Osteoblast (primary cell): ENCODE measurements around the gene KCNK15. TPM values are rescaled to one million over a fixed set of nuclear protein-coding genes. Genes with fewer than 3 reads are reported as not detected.

Source experiments
- DNase-seq: peaks from one replicate; pipeline ENCODE4 v3.0.0; 2011; ENCODE audit warnings: low spot score, mixed read lengths; ENCODE audit not compliant: insufficient read length; ENCODE audit errors: missing footprints
- H2AFZ ChIP-seq: 2 replicates; pipeline ENCODE4 v1.6.0; 2011; ENCODE audit warnings: mild to moderate bottlenecking, low read length
- H3K27ac ChIP-seq: 2 replicates; pipeline ENCODE4 v1.5.1; 2011; ENCODE audit warnings: mild to moderate bottlenecking, low read depth, low read length, moderate library complexity
- H3K27me3 ChIP-seq: 2 replicates; pipeline ENCODE4 v1.6.0; 2012; ENCODE audit warnings: mild to moderate bottlenecking, control low read depth, inconsistent platforms, low read length, moderate library complexity; ENCODE audit not compliant: insufficient read depth
- H3K36me3 ChIP-seq: 2 replicates; pipeline ENCODE4 v1.5.1; 2011; ENCODE audit warnings: mild to moderate bottlenecking, low read length, control low read depth, moderate library complexity; ENCODE audit not compliant: insufficient read depth
- H3K4me1 ChIP-seq: 2 replicates; pipeline ENCODE4 v1.5.1; 2011; ENCODE audit warnings: mild to moderate bottlenecking, low read length, control low read depth, moderate library complexity; ENCODE audit not compliant: insufficient read depth
- H3K4me2 ChIP-seq: 2 replicates; pipeline ENCODE4 v1.6.0; 2011; ENCODE audit warnings: mild to moderate bottlenecking, low read length; ENCODE audit not compliant: insufficient read depth
- H3K4me3 ChIP-seq: fragments of 200-600 bp; sonication (generic); 3 replicates; pipeline ENCODE4 v1.5.1; 2012; ENCODE audit warnings: mild to moderate bottlenecking, low read length, inconsistent platforms; ENCODE audit not compliant: insufficient read depth
- H3K79me2 ChIP-seq: 2 replicates; pipeline ENCODE4 v1.6.0; 2012; ENCODE audit warnings: mild to moderate bottlenecking, low read length, control low read depth, inconsistent platforms; ENCODE audit not compliant: insufficient read depth
- H3K9me3 ChIP-seq: 2 replicates; pipeline ENCODE4 v1.5.1; 2011; ENCODE audit warnings: low read depth, low read length, control low read depth
- H4K20me1 ChIP-seq: 2 replicates; pipeline ENCODE4 v1.6.0; 2012; ENCODE audit warnings: mild to moderate bottlenecking, low read length, control low read depth; ENCODE audit not compliant: insufficient read depth
- CTCF ChIP-seq: IDR thresholded peaks from 2 replicates; pipeline ENCODE4 v1.5.1; 2011; ENCODE audit warnings: mild to moderate bottlenecking, low read depth, low read length, moderate library complexity; ENCODE audit errors: extremely low read depth
- total RNA-seq: library from RNA; depleted of rRNA; stranded (reverse); fragments of >200 nt; gene quantifications from 2 replicates; pipeline ENCODE4 v1.2.3, GENCODE V29; 2012

KCNK15 gene
- total RNA-seq, 1 donor: 121 TPM

GRCh38 chr20:44790638-44791393 lies 45.2 kb downstream of the KCNK15 start:
- no peaks in the 10 kb centered on the region for H3K9me3 ChIP-seq
- DNase-seq: no peak
- no peak overlapping the region for H3K4me3 ChIP-seq
- no peak overlapping the region for H3K4me2 ChIP-seq
- H3K79me2 ChIP-seq: no peaks in the 10 kb centered on the region
- no peaks in the 10 kb centered on the region for H4K20me1 ChIP-seq
- no peaks in the 10 kb centered on the region for H3K4me1 ChIP-seq
- no peaks in the 10 kb centered on the region for H3K36me3 ChIP-seq
- TF ChIP-seq CTCF: no peak
- H3K27me3 ChIP-seq: peaks cover 21% of the 10 kb centered on the region
- no peak overlapping the region for H3K27ac ChIP-seq
- H2AFZ ChIP-seq: no peak overlapping the region

DNA sequence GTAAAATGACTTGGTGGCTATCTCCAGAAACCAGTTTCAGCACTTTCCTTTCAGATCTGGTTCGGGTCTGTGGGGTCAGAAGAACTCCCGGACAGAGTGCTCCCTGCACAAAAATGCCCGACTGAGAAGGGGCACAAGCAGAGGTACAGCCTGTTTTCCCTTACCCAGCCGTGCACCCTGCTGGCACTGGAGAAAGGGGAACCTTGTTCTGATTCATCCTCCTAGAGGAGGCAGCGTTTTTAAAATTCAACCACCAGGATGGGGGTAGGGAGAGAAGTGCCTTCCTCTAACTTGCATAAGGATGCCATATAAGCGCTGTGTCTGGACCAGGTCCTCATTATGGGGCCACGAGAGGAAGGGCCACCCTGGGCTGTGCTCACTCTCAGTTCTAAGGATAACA lies 47.1 kb downstream of the KCNK15 start:
- TF ChIP-seq CTCF: no peak
- peaks cover 26% of the 10 kb centered on the region for H3K27me3 ChIP-seq
- no peaks in the 10 kb centered on the region for H3K36me3 ChIP-seq
- no peaks in the 10 kb centered on the region for H3K79me2 ChIP-seq
- H3K27ac ChIP-seq: no peak overlapping the region
- no peak for DNase-seq
- no peak overlapping the region for H2AFZ ChIP-seq
- no peak overlapping the region for H3K4me2 ChIP-seq
- no peaks in the 10 kb centered on the region for H3K9me3 ChIP-seq
- H3K4me3 ChIP-seq: no peak overlapping the region
- no peaks in the 10 kb centered on the region for H4K20me1 ChIP-seq
- no peaks in the 10 kb centered on the region for H3K4me1 ChIP-seq

DNA sequence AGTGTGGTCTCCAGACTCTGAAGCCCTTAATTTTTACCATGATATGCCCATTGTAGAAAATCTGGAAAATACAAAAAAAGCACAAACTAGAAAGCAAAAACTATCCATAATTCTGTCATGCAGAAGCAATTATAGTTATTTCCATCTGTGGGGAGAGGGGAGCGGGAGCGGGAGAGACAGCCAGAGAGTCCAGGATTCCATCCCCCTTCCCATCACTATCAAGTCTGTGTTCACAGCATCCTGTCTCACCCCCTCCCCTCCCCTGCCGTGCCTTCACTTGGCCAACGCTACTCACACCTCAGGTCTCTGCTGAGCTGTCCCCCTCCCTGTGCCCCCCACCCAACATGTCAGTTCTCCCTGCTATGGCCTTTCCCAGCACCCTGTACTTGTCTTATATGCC lies 50.2 kb downstream of the KCNK15 start:
- H3K9me3 ChIP-seq: no peaks in the 10 kb centered on the region
- no peaks in the 10 kb centered on the region for H3K4me1 ChIP-seq
- no peak overlapping the region for H3K4me3 ChIP-seq
- no peak overlapping the region for H3K4me2 ChIP-seq
- no peak for TF ChIP-seq CTCF
- no peak overlapping the region for H2AFZ ChIP-seq
- DNase-seq: no peak
- H3K79me2 ChIP-seq: no peaks in the 10 kb centered on the region
- no peak overlapping the region for H3K27ac ChIP-seq
- no peaks in the 10 kb centered on the region for H3K36me3 ChIP-seq
- peaks cover 19% of the 10 kb centered on the region for H3K27me3 ChIP-seq
- H4K20me1 ChIP-seq: no peaks in the 10 kb centered on the region

DNA sequence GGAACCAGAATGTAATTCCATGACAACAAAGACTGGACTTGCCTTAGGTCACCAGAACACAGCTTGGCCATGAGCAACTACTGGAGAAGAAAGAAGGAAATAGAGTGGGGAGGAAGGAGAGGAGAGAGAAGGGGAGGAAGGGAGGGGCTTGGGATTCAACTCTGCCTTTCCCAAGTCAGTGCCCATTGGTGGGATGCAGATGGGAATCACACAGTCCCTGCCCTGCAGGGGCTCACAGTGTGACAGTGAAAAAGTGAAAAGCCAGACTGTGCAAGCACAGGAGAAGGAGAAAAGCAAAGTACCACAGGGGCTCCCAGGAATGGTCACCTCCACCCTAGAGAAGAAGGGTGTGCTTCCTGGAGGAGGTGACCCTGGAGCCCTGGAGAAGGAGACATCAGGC lies 50.6 kb downstream of the KCNK15 start:
- no peak overlapping the region for H3K4me2 ChIP-seq

More for the DNA sequence above, 50.6 kb downstream of the KCNK15 start:
- Histone ChIP-seq H2AFZ (no peak overlapping the region), H3K9me3 (no peaks in the 10 kb centered on the region), H3K27ac (no peak overlapping the region), H3K4me1 (no peaks in the 10 kb centered on the region), H3K36me3 (no peaks in the 10 kb centered on the region), H3K4me3 (no peak overlapping the region), H3K79me2 (no peaks in the 10 kb centered on the region), H4K20me1 (no peaks in the 10 kb centered on the region), H3K27me3 (peaks cover 19% of the 10 kb centered on the region)
- no peak for TF ChIP-seq CTCF
- DNase-seq: no peak
